Ascending aorta (tissue), 2 donors: Measurements from ENCODE around the gene DDR2. TPM values are rescaled to one million over a fixed set of nuclear protein-coding genes. Genes with fewer than 3 reads are reported as not detected.

ENCODE experiments used
- DNase-seq, 2 donors: peaks; one replicate each; pipeline ENCODE4 v3.0.0-alpha.2; 2019; ENCODE audit warnings: low spot score in 2 of 2
- H3K27ac ChIP-seq, 2 donors: fragments of 200-600 bp; sonication (generic); one replicate each; pipeline ENCODE4 v1.5.1; 2016 to 2017; ENCODE audit warnings: mild to moderate bottlenecking in 1 of 2
- H3K27me3 ChIP-seq: fragments of 200-600 bp; sonication (generic); one replicate; pipeline ENCODE4 v1.5.1; 2017
- H3K36me3 ChIP-seq, 2 donors: fragments of 200-600 bp; sonication (generic); one replicate each; pipeline ENCODE4 v1.5.1; 2016
- H3K4me1 ChIP-seq, 2 donors: fragments of 200-600 bp; sonication (generic); one replicate each; pipeline ENCODE4 v1.5.1; 2016 to 2017; ENCODE audit warnings: mild to moderate bottlenecking in 1 of 2
- H3K4me3 ChIP-seq, 2 donors: fragments of 200-600 bp; sonication (generic); one replicate each; pipeline ENCODE4 v1.5.1; 2016 to 2017; ENCODE audit warnings: mild to moderate bottlenecking in 1 of 2
- H3K9me3 ChIP-seq, 2 donors: fragments of 200-600 bp; sonication (generic); one replicate each; pipeline ENCODE4 v1.5.1; 2016
- intact Hi-C: fragments of 100-400 bp; cut with DNase I; formaldehyde crosslinking; loops from one replicate; pipeline ENCODE4 v1.15.1; 2023
- total RNA-seq: library from RNA; depleted of rRNA; stranded (reverse); fragments of >200 nt; gene quantifications from one replicate; pipeline ENCODE4 v1.1.0, GENCODE V29; 2016
- TF ChIP-seq, protein P1 (sequence below), 3 experiments: fragments of 200-600 bp in 2 of 3; fragments of 450-650 bp in 1 of 3; sonication (generic) in 2 of 3; IDR thresholded peaks; one replicate each; pipeline ENCODE4 v1.5.1; 2016 to 2019; ENCODE audit warnings: antibody characterized with exemption in 3 of 3, mild to moderate bottlenecking in 1 of 3, moderate library complexity in 1 of 3

DDR2 gene
- total RNA-seq, 1 donor from 2014 or later = 77.9 TPM

DNA sequence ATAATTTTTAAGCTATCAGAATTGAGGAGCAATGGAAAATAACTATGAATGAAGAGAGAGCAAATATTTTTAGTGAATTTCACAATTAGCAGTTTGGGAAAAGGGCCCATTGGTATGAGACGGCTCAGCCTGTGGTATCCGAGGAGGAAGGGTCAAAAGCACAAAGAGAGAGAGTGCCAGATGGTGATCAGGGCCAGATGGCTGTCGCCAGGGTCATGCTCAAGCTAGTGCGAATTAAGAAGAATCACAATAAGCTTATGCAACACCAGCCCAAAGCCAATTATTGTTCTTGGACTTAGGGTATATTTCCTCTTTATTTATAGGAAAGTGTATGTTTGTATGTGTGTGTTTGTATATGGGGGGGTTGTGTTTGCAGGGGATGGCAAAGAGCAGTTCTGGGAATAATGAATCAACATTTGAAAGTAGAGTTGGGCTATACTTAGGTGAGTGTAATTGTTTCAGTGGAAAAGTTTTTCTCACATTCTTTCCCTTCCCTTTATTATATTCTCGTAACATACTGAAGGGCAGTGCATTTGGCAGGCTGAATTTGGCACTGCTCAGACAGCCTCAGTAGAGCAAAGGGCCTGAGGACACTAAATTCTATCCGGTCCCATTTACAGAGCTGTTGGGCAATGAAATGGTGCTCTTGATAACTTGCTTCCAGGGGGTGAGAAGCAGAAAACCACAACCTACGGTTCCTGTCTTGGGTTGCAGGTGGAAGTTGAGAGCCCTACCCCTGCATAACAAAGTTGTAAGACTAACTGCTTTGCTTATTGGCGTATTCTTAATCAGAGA, 19.5 kb upstream of the DDR2 start:
- DNase-seq = no peak
- peaks cover 0 to 13% of the 10 kb centered on the region in 2 donors for H3K9me3 ChIP-seq
- no peaks in the 10 kb centered on the region for H3K36me3 ChIP-seq
- peaks cover 3 to 12% of the 10 kb centered on the region in 2 donors for H3K4me1 ChIP-seq
- H3K27ac ChIP-seq = peak overlapping the region; percentile 63 to 77
- intact Hi-C loops = loop anchor here (1.0 to 2.0 kb wide), 3 partner anchors 19 to 187 kb away; partner anchors contain the start of gene DDR2
- no peaks in the 10 kb centered on the region for H3K27me3 ChIP-seq
- H3K4me3 ChIP-seq = no peak overlapping the region
- TF ChIP-seq, protein P1, sequence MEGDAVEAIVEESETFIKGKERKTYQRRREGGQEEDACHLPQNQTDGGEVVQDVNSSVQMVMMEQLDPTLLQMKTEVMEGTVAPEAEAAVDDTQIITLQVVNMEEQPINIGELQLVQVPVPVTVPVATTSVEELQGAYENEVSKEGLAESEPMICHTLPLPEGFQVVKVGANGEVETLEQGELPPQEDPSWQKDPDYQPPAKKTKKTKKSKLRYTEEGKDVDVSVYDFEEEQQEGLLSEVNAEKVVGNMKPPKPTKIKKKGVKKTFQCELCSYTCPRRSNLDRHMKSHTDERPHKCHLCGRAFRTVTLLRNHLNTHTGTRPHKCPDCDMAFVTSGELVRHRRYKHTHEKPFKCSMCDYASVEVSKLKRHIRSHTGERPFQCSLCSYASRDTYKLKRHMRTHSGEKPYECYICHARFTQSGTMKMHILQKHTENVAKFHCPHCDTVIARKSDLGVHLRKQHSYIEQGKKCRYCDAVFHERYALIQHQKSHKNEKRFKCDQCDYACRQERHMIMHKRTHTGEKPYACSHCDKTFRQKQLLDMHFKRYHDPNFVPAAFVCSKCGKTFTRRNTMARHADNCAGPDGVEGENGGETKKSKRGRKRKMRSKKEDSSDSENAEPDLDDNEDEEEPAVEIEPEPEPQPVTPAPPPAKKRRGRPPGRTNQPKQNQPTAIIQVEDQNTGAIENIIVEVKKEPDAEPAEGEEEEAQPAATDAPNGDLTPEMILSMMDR (IDR thresholded peaks at IDR 0.05) = no peak

DNA sequence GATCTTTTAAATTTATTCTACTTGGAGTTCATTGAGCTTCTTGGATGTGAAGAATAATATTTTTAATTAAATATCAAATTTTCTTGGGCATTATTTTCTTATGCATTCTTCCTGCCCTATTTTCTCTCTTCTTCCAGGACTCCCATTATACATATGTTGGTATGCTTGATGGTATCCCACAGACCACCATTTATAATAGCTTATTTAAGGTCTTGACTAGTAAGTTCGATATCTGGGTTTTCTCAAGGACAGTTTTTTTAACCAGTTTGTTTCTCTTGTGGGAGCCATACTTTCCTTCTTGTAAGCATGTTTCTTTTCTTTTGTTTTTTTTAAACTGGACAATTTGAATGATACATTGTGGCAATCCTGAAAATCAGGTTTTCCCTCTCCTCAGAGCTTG, 15.4 kb upstream of the DDR2 start:
- intact Hi-C loops = no loop called here
- H3K27ac ChIP-seq = no peak overlapping the region

DNA sequence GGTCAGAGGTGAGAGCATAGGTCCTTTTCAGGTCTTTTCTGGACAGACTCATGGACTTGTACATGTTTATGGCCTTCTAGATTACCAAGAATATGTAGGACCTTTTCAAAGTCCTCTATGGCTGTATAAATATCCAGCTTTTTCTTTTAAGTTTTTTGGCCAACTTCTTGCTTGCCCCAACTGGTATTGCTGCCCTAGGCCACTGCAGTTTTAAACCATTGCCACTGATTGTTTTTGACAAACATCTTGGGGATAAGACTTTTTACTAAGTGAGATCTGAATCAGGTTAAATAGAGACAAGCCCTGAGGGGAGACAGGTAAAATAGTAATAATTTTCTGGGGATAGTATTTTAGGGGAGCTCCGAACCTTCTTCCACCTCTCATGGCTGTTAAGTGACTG, 14.8 kb upstream of the DDR2 start:
- no peak for DNase-seq
- no peak overlapping the region for H3K27ac ChIP-seq
- no peaks in the 10 kb centered on the region for H3K27me3 ChIP-seq
- peaks cover 3 to 9% of the 10 kb centered on the region in 2 donors for H3K4me1 ChIP-seq
- TF ChIP-seq, protein P1 (IDR thresholded peaks at IDR 0.05) = no peak
- H3K36me3 ChIP-seq = no peaks in the 10 kb centered on the region
- no peak overlapping the region for H3K4me3 ChIP-seq
- H3K9me3 ChIP-seq = peaks cover 0 to 15% of the 10 kb centered on the region in 2 donors
- intact Hi-C loops = no loop called here

More for the DNA sequence above, 15.4 kb upstream of the DDR2 start:
- no peak for DNase-seq
- H3K9me3 ChIP-seq = peaks cover 0 to 15% of the 10 kb centered on the region in 2 donors
- H3K27me3 ChIP-seq = no peaks in the 10 kb centered on the region
- TF ChIP-seq, protein P1 (IDR thresholded peaks at IDR 0.05) = no peak
- peaks cover 3 to 12% of the 10 kb centered on the region in 2 donors for H3K4me1 ChIP-seq
- no peak overlapping the region for H3K4me3 ChIP-seq
- no peaks in the 10 kb centered on the region for H3K36me3 ChIP-seq

DNA sequence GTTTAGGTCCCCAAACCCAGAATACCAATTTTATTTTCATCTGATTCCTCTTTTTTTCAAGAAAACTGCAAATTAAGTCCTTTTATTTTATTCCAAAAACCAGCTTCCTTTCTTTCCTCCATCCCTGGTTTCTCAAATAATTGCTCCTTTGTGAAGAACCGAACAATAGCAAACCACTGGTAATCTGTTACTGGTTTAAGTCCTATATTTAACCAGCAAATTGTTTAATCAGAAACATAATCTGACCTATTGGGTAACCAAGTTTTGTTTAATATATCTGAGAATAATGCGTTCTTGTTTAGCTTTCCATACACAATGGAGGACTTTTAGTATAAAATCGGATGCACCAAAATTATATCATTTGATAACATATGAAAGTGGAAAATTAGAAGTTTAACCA, 13.2 kb upstream of the DDR2 start:
- TF ChIP-seq, protein P1 (IDR thresholded peaks at IDR 0.05) = no peak
- Histone ChIP-seq H3K27me3 (no peaks in the 10 kb centered on the region), H3K36me3 (no peaks in the 10 kb centered on the region), H3K4me3 (no peak overlapping the region), H3K9me3 (peaks cover 0 to 15% of the 10 kb centered on the region in 2 donors), H3K4me1 (no peaks in the 10 kb centered on the region), H3K27ac (no peak overlapping the region)
- intact Hi-C loops = no loop called here
- DNase-seq = no peak

DNA sequence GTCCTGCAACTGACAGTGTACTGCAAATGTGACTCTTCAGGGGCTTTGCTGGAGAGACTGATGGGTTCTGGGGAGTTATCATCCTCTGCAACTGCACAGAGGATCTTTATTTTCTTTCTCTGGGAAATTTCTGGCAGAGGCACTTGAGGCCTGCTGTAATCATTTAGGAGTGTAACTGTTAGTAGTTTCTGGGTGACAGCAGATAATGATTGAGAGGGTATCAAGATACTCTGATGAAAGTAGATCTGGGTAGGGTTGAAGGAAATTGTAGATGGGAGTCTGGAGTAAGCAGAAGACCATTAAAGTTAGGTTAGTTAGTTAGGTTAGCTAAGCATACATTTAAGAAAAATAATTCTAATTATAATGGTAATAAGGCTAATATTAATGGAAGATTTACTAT, 11.0 kb upstream of the DDR2 start:
- no peaks in the 10 kb centered on the region for H3K4me1 ChIP-seq
- no peak for DNase-seq
- TF ChIP-seq, protein P1 (IDR thresholded peaks at IDR 0.05) = no peak
- no peaks in the 10 kb centered on the region for H3K36me3 ChIP-seq
- H3K27ac ChIP-seq = no peak overlapping the region
- intact Hi-C loops = no loop called here
- no peak overlapping the region for H3K4me3 ChIP-seq
- H3K27me3 ChIP-seq = no peaks in the 10 kb centered on the region
- H3K9me3 ChIP-seq = peaks cover 0 to 15% of the 10 kb centered on the region in 2 donors
